ENCODE measurements around the gene INSIG1. TPM values are rescaled to one million over a fixed set of nuclear protein-coding genes. Genes with fewer than 3 reads are reported as not detected.

Gene INSIG1
- total and polyA plus RNA-seq, 4 donors, result 118 to 219 (median 193) TPM

- no peaks in the 10 kb centered on the region for H3K27me3 ChIP-seq (ENCODE audit: control insufficient read depth in 4 of 4, insufficient read depth in 4 of 4, low read length in 3 of 4)
- H3K4me1 ChIP-seq (ENCODE audit: control insufficient read depth in 4 of 4, insufficient read depth in 4 of 4, low read length in 3 of 4), result peaks cover 0 to 18% (median 9%) of the 10 kb centered on the region in 4 donors
- TF ChIP-seq SP1 (IDR thresholded peaks at IDR 0.05), result no peak
- no peak for TF ChIP-seq GABPA (IDR thresholded peaks at IDR 0.05 in 1 of 2, conservative IDR thresholded peaks at IDR 0.05 in 1 of 2)
- TF ChIP-seq FOXA1 (IDR thresholded peaks at IDR 0.05), result no peak
- no peak for TF ChIP-seq RAD21 (IDR thresholded peaks at IDR 0.05)
- no peak for TF ChIP-seq NR2F2 (IDR thresholded peaks at IDR 0.05)
- TF ChIP-seq MAX (IDR thresholded peaks at IDR 0.05), result no peak
- TF ChIP-seq REST (IDR thresholded peaks at IDR 0.05), result no peak
- TF ChIP-seq RXRA (IDR thresholded peaks at IDR 0.05), result no peak
- TF ChIP-seq FOXA2 (IDR thresholded peaks at IDR 0.05), result no peak
- no peak overlapping the region for H3K9ac ChIP-seq (ENCODE audit: low read depth in 1 of 2, low read length in 2 of 2)
- no peaks in the 10 kb centered on the region for H3K36me3 ChIP-seq (ENCODE audit: control insufficient read depth in 4 of 4, insufficient read depth in 3 of 4, low read depth in 1 of 4, low read length in 3 of 4)
- no peaks in the 10 kb centered on the region for H3K9me3 ChIP-seq (ENCODE audit: control insufficient read depth in 4 of 4, low read length in 3 of 4)
- DNase-seq (ENCODE audit: low spot score), result no peak
- H3K4me3 ChIP-seq (ENCODE audit: low read depth in 1 of 3, low read length in 3 of 3), result no peak overlapping the region
- 86% methylated on average over 13 of the region's 13 CpGs for WGBS
- H3K27ac ChIP-seq (ENCODE audit: low read depth in 1 of 2, low read length in 2 of 2), result no peak overlapping the region
Observed at GRCh38 chr7:155260498-155260872, 37.2 kb upstream of the INSIG1 start.

GRCh38 chr7:155261031-155261985, 36.4 kb upstream of the INSIG1 start:
- H3K4me1 ChIP-seq (ENCODE audit: control insufficient read depth in 4 of 4, insufficient read depth in 4 of 4, low read length in 3 of 4), result peaks cover 0 to 18% (median 10%) of the 10 kb centered on the region in 4 donors
- no peak overlapping the region for H3K4me3 ChIP-seq (ENCODE audit: low read depth in 1 of 3, low read length in 3 of 3)
- DNase-seq (ENCODE audit: low spot score), result no peak
- H3K9me3 ChIP-seq (ENCODE audit: control insufficient read depth in 4 of 4, low read length in 3 of 4), result no peaks in the 10 kb centered on the region
- no peak overlapping the region for H3K27ac ChIP-seq (ENCODE audit: low read depth in 1 of 2, low read length in 2 of 2)
- no peaks in the 10 kb centered on the region for H3K27me3 ChIP-seq (ENCODE audit: control insufficient read depth in 4 of 4, insufficient read depth in 4 of 4, low read length in 3 of 4)
- H3K9ac ChIP-seq (ENCODE audit: low read depth in 1 of 2, low read length in 2 of 2), result no peak overlapping the region
- 90% methylated on average over 21 of the region's 21 CpGs for WGBS
- no peaks in the 10 kb centered on the region for H3K36me3 ChIP-seq (ENCODE audit: control insufficient read depth in 4 of 4, insufficient read depth in 3 of 4, low read depth in 1 of 4, low read length in 3 of 4)
- no peak for TF ChIP-seq FOXA2 (IDR thresholded peaks at IDR 0.05)
- no peak for TF ChIP-seq YY1 (IDR thresholded peaks at IDR 0.05)
- TF ChIP-seq SP1 (IDR thresholded peaks at IDR 0.05), result no peak
- TF ChIP-seq ZBTB33 (IDR thresholded peaks at IDR 0.05), result no peak
- TF ChIP-seq RXRA (IDR thresholded peaks at IDR 0.05), result no peak
- no peak for TF ChIP-seq HNF4G (IDR thresholded peaks at IDR 0.05)
- no peak for TF ChIP-seq RAD21 (IDR thresholded peaks at IDR 0.05)
- no peak for TF ChIP-seq TAF1 (conservative IDR thresholded peaks at IDR 0.05)
- TF ChIP-seq REST (IDR thresholded peaks at IDR 0.05), result no peak
- TF ChIP-seq ATF3 (IDR thresholded peaks at IDR 0.05), result no peak

Data from liver (tissue), 9 donors.